A673 (cell line): ENCODE results near the gene EHD4. TPM values are rescaled to one million over a fixed set of nuclear protein-coding genes. Genes with fewer than 3 reads are reported as not detected.

Experiments
- BruUV-seq: library from RNA; stranded (reverse); fragments of 400-500 nt; replicated peaks from 2 replicates; lab custom pipeline; 2021; lab: Mats Ljungman, UMichigan
- CTCF ChIA-PET: fragments of 300-600 bp; sonication (Branson Sonifier 250); formaldehyde crosslinking; loops from one replicate; lab custom pipeline; 2022; ENCODE audit warnings: antibody characterized with exemption; lab: Charles Lee
- POLR2A ChIA-PET: fragments of 300-600 bp; sonication (Branson Sonifier 250); formaldehyde crosslinking; loops from one replicate; lab custom pipeline; 2022; ENCODE audit warnings: antibody characterized with exemption; ENCODE audit not compliant: low non-redundant PET; lab: Charles Lee
- DNase-seq: peaks from one replicate; pipeline ENCODE4 v3.0.0-alpha.2; 2015; ENCODE audit warnings: low spot score
- H3K27ac ChIP-seq: fragments of 200-600 bp; sonication (generic); 2 replicates; pipeline ENCODE4 v1.5.1; 2016; ENCODE audit warnings: mixed run types, low read depth, mild to moderate bottlenecking, mixed read lengths, antibody characterized with exemption, low read length; ENCODE audit not compliant: poor library complexity, severe bottlenecking
- H3K27me3 ChIP-seq: fragments of 200-600 bp; sonication (generic); replicated peaks from 2 replicates; pipeline ENCODE4 v1.6.1; 2017; ENCODE audit warnings: mixed run types, low read depth, mild to moderate bottlenecking, mixed read lengths, antibody characterized with exemption, low read length; ENCODE audit not compliant: insufficient read depth, poor library complexity
- H3K36me3 ChIP-seq: fragments of 200-600 bp; sonication (generic); 2 replicates; pipeline ENCODE4 v1.6.1; 2016; ENCODE audit warnings: mixed run types, mild to moderate bottlenecking, mixed read lengths, antibody characterized with exemption, low read length; ENCODE audit not compliant: insufficient read depth, poor library complexity, severe bottlenecking
- H3K4me1 ChIP-seq: fragments of 200-600 bp; sonication (generic); 2 replicates; pipeline ENCODE4 v1.6.1; 2017; ENCODE audit warnings: mixed run types, mild to moderate bottlenecking, mixed read lengths, antibody characterized with exemption, low read length; ENCODE audit not compliant: insufficient read depth, poor library complexity, severe bottlenecking
- H3K4me3 ChIP-seq: fragments of 200-600 bp; sonication (generic); 2 replicates; pipeline ENCODE4 v1.5.1; 2016; ENCODE audit warnings: low read depth, mixed run types, mild to moderate bottlenecking, mixed read lengths, low read length; ENCODE audit not compliant: poor library complexity, severe bottlenecking
- H3K9me3 ChIP-seq: fragments of 200-600 bp; sonication (generic); 2 replicates; pipeline ENCODE4 v1.6.1; 2016; ENCODE audit warnings: mixed run types, low read depth, mild to moderate bottlenecking, mixed read lengths, antibody characterized with exemption, low read length; ENCODE audit not compliant: poor library complexity, severe bottlenecking
- CTCF ChIP-seq: fragments of 300-800, 200-600 bp; sonication (generic); conservative IDR thresholded peaks from 2 replicates; pipeline ENCODE4 v1.5.1; 2017; ENCODE audit warnings: low read depth, mild to moderate bottlenecking, antibody characterized with exemption, low read length, moderate library complexity, mixed read lengths
- EZH2 ChIP-seq: fragments of 200-600 bp; sonication (generic); IDR thresholded peaks from 2 replicates; pipeline ENCODE4 v1.6.1; 2017; ENCODE audit warnings: borderline replicate concordance, low read depth, mild to moderate bottlenecking, mixed read lengths, antibody characterized with exemption, low read length; ENCODE audit not compliant: poor library complexity, severe bottlenecking
- intact Hi-C: fragments of 100-400 bp; cut with micrococcal nuclease; formaldehyde crosslinking; loops from one replicate; pipeline ENCODE4 v1.10.0; 2022; ENCODE audit not compliant: unreplicated experiment
- total RNA-seq: library from RNA; stranded (reverse); gene quantifications from 2 replicates; pipeline ENCODE4 v1.2.3, GENCODE V29; 2021

The EHD4 gene
- total RNA-seq, 1 experiment from 2014 or later = 29.4 TPM

GRCh38 chr15:41891226-41891625 lies 81.1 kb downstream of the EHD4 start:
- ChIA-PET CTCF (no interaction called here), POLR2A (no interaction called here)
- Histone ChIP-seq H3K27ac (no peak overlapping the region), H3K9me3 (no peaks in the 10 kb centered on the region), H3K4me1 (peaks cover 4% of the 10 kb centered on the region), H3K27me3 (no peaks in the 10 kb centered on the region), H3K36me3 (no peaks in the 10 kb centered on the region), H3K4me3 (no peak overlapping the region)
- no TSS peak for BruUV-seq
- intact Hi-C loops = no loop called here
- no peak for TF ChIP-seq CTCF
- no peak for TF ChIP-seq EZH2
- no peak for DNase-seq

GRCh38 chr15:41890050-41890690 lies 82.2 kb downstream of the EHD4 start:
- ChIA-PET POLR2A (no interaction called here), CTCF (no interaction called here)
- H3K4me3 ChIP-seq = no peak overlapping the region
- no peak overlapping the region for H3K27ac ChIP-seq
- H3K9me3 ChIP-seq = no peaks in the 10 kb centered on the region
- no peaks in the 10 kb centered on the region for H3K27me3 ChIP-seq
- no peak for TF ChIP-seq EZH2
- no peak for TF ChIP-seq CTCF
- DNase-seq = no peak
- BruUV-seq = no TSS peak
- intact Hi-C loops = no loop called here
- peaks cover 4% of the 10 kb centered on the region for H3K4me1 ChIP-seq
- H3K36me3 ChIP-seq = no peaks in the 10 kb centered on the region

- CTCF ChIA-PET = no interaction called here
- Histone ChIP-seq H3K4me3 (no peak overlapping the region), H3K36me3 (no peaks in the 10 kb centered on the region), H3K9me3 (no peaks in the 10 kb centered on the region), H3K27me3 (no peaks in the 10 kb centered on the region), H3K27ac (no peak overlapping the region), H3K4me1 (no peaks in the 10 kb centered on the region)
- POLR2A ChIA-PET = no interaction called here
- no peak for DNase-seq
- TF ChIP-seq CTCF (no peak), EZH2 (no peak)
- intact Hi-C loops = no loop called here
- no TSS peak for BruUV-seq
Observed at GRCh38 chr15:41888662-41889253, 83.6 kb downstream of the EHD4 start.
